Mesendoderm (in vitro differentiated cells): ENCODE measurements around the gene SVOPL.

Experiments
- DNase-seq: peaks from one replicate; pipeline ENCODE4 v3.0.0; 2013
- H2AK5ac ChIP-seq: 2 replicates; pipeline ENCODE4 v1.6.1; 2013; ENCODE audit warnings: low read length, inconsistent platforms
- H2BK120ac ChIP-seq: 2 replicates; pipeline ENCODE4 v1.6.1; 2013; ENCODE audit warnings: low read depth, mild to moderate bottlenecking, low read length, moderate library complexity, mixed read lengths
- H2BK15ac ChIP-seq: replicated peaks from 2 replicates; pipeline ENCODE4 v1.6.1; 2013; ENCODE audit warnings: low read depth, mild to moderate bottlenecking, moderate library complexity
- H2BK5ac ChIP-seq: 2 replicates; pipeline ENCODE4 v1.6.1; 2013; ENCODE audit warnings: low read length, inconsistent platforms
- H3K18ac ChIP-seq: 2 replicates; pipeline ENCODE4 v1.6.1; 2013; ENCODE audit warnings: mild to moderate bottlenecking, low read length, mixed read lengths
- H3K23ac ChIP-seq: one replicate; pipeline ENCODE4 v1.6.1; 2013; ENCODE audit warnings: low read length
- H3K27ac ChIP-seq: 2 replicates; pipeline ENCODE4 v1.5.1; 2013; ENCODE audit warnings: low read depth, mild to moderate bottlenecking, inconsistent platforms, low read length, moderate library complexity
- H3K27me3 ChIP-seq: 2 replicates; pipeline ENCODE4 v1.6.1; 2013; ENCODE audit warnings: low read length, control low read depth, mild to moderate bottlenecking, inconsistent platforms; ENCODE audit not compliant: insufficient read depth, poor library complexity
- H3K36me3 ChIP-seq: 2 replicates; pipeline ENCODE4 v1.6.1; 2013; ENCODE audit warnings: low read length, inconsistent platforms; ENCODE audit not compliant: control insufficient read depth, insufficient read depth
- H3K4ac ChIP-seq: one replicate; pipeline ENCODE4 v1.6.1; 2013; ENCODE audit warnings: low read depth, mild to moderate bottlenecking, low read length, moderate library complexity
- H3K4me1 ChIP-seq: 2 replicates; pipeline ENCODE4 v1.6.1; 2013; ENCODE audit warnings: low read depth, low read length, inconsistent platforms; ENCODE audit not compliant: control insufficient read depth
- H3K4me2 ChIP-seq: 2 replicates; pipeline ENCODE4 v1.6.1; 2013; ENCODE audit warnings: low read length
- H3K4me3 ChIP-seq: 2 replicates; pipeline ENCODE4 v1.5.1; 2013; ENCODE audit warnings: mild to moderate bottlenecking, low read length
- H3K56ac ChIP-seq: one replicate; pipeline ENCODE4 v1.6.1; 2013; ENCODE audit warnings: low read length
- H3K79me1 ChIP-seq: 2 replicates; pipeline ENCODE4 v1.6.1; 2013; ENCODE audit warnings: low read length, inconsistent platforms
- H3K79me2 ChIP-seq: 2 replicates; pipeline ENCODE4 v1.6.1; 2013; ENCODE audit warnings: mild to moderate bottlenecking, low read length; ENCODE audit not compliant: control insufficient read depth, insufficient read depth
- H3K9ac ChIP-seq: 2 replicates; pipeline ENCODE4 v1.6.1; 2013; ENCODE audit warnings: low read length, inconsistent platforms
- H4K5ac ChIP-seq: one replicate; pipeline ENCODE4 v1.6.1; 2013; ENCODE audit warnings: low read length
- H4K8ac ChIP-seq: one replicate; pipeline ENCODE4 v1.6.1; 2013; ENCODE audit warnings: low read depth, mild to moderate bottlenecking, control low read depth, low read length, moderate library complexity
- WGBS: extraction: QIAGEN DNeasy Blood & Tissue Kit; methylation state at CpG from one replicate; pipeline ENCODE4 v1.1.7; 2013; ENCODE audit warnings: low lambda C conversion rate, missing lambda C conversion rate; ENCODE audit not compliant: insufficient coverage; ENCODE audit errors: extremely low coverage; 5-methylcytosine and 5-hydroxymethylcytosine counted together

SVOPL gene

GRCh38 chr7:138618933-138619332 lies 82.2 kb downstream of the SVOPL start:
- Histone ChIP-seq H3K4ac (no peak overlapping the region), H4K8ac (no peak overlapping the region), H4K5ac (no peak overlapping the region), H3K36me3 (no peaks in the 10 kb centered on the region), H3K4me1 (no peaks in the 10 kb centered on the region), H3K4me3 (no peak overlapping the region), H2BK120ac (no peak overlapping the region), H2BK5ac (no peak overlapping the region), H3K79me2 (no peaks in the 10 kb centered on the region), H3K4me2 (no peak overlapping the region), H2AK5ac (no peak overlapping the region), H3K27ac (no peak overlapping the region), H3K9ac (no peak overlapping the region), H3K27me3 (no peaks in the 10 kb centered on the region), H3K18ac (no peak overlapping the region), H3K23ac (no peak overlapping the region), H2BK15ac (no peak overlapping the region), H3K56ac (no peak overlapping the region), H3K79me1 (no peaks in the 10 kb centered on the region)
- no peak for DNase-seq

- no peak overlapping the region for H2BK15ac ChIP-seq
- no peaks in the 10 kb centered on the region for H3K79me2 ChIP-seq
- no peak overlapping the region for H3K4me2 ChIP-seq
- no peak overlapping the region for H3K27ac ChIP-seq
- no CpG with 5 or more reads among the region's 10 CpGs for WGBS
- H3K36me3 ChIP-seq: no peaks in the 10 kb centered on the region
- H3K9ac ChIP-seq: no peak overlapping the region
- H4K8ac ChIP-seq: no peak overlapping the region
- H4K5ac ChIP-seq: no peak overlapping the region
- no peak overlapping the region for H3K4ac ChIP-seq
- no peaks in the 10 kb centered on the region for H3K27me3 ChIP-seq
- no peak overlapping the region for H3K23ac ChIP-seq
- H3K79me1 ChIP-seq: no peaks in the 10 kb centered on the region
- H3K4me3 ChIP-seq: no peak overlapping the region
- DNase-seq: no peak
- H3K18ac ChIP-seq: no peak overlapping the region
- H2BK5ac ChIP-seq: no peak overlapping the region
- H2AK5ac ChIP-seq: no peak overlapping the region
- no peak overlapping the region for H2BK120ac ChIP-seq
- H3K4me1 ChIP-seq: no peaks in the 10 kb centered on the region
- H3K56ac ChIP-seq: no peak overlapping the region
These were observed 82.7 kb downstream of the SVOPL start for GRCh38 chr7:138618506-138618905.

GRCh38 chr7:138616085-138616484 lies 85.1 kb downstream of the SVOPL start:
- Histone ChIP-seq H2BK120ac (no peak overlapping the region), H3K4me2 (no peak overlapping the region), H3K79me2 (no peaks in the 10 kb centered on the region), H3K79me1 (no peaks in the 10 kb centered on the region), H3K27me3 (no peaks in the 10 kb centered on the region), H3K4me3 (no peak overlapping the region), H3K23ac (no peak overlapping the region), H4K8ac (no peak overlapping the region), H3K4ac (no peak overlapping the region), H2BK5ac (no peak overlapping the region), H3K56ac (no peak overlapping the region), H3K18ac (no peak overlapping the region), H3K27ac (no peak overlapping the region), H2AK5ac (no peak overlapping the region), H2BK15ac (no peak overlapping the region), H3K4me1 (no peaks in the 10 kb centered on the region), H4K5ac (no peak overlapping the region), H3K9ac (no peak overlapping the region), H3K36me3 (no peaks in the 10 kb centered on the region)
- no CpG with 5 or more reads among the region's 6 CpGs for WGBS
- no peak for DNase-seq

- no CpG with 5 or more reads among the region's 2 CpGs for WGBS
- H2AK5ac ChIP-seq: no peak overlapping the region
These were observed 87.5 kb downstream of the SVOPL start for GRCh38 chr7:138613630-138614029.

GRCh38 chr7:138610671-138611170 lies 90.4 kb downstream of the SVOPL start:
- Histone ChIP-seq H3K4me2 (no peak overlapping the region), H3K56ac (no peak overlapping the region), H3K27me3 (no peaks in the 10 kb centered on the region), H2BK120ac (no peak overlapping the region), H2BK15ac (no peak overlapping the region), H3K79me1 (no peaks in the 10 kb centered on the region), H3K9ac (no peak overlapping the region), H4K5ac (no peak overlapping the region), H3K27ac (no peak overlapping the region), H3K4me3 (no peak overlapping the region), H3K4me1 (no peaks in the 10 kb centered on the region), H4K8ac (no peak overlapping the region), H3K36me3 (no peaks in the 10 kb centered on the region), H3K4ac (no peak overlapping the region), H3K79me2 (no peaks in the 10 kb centered on the region), H2BK5ac (no peak overlapping the region), H3K23ac (no peak overlapping the region), H3K18ac (no peak overlapping the region), H2AK5ac (no peak overlapping the region)
- WGBS: no CpG with 5 or more reads among the region's 7 CpGs
- no peak for DNase-seq

More at GRCh38 chr7:138613630-138614029, 87.5 kb downstream of the SVOPL start:
- DNase-seq: no peak
- Histone ChIP-seq H3K36me3 (no peaks in the 10 kb centered on the region), H4K5ac (no peak overlapping the region), H3K4me1 (no peaks in the 10 kb centered on the region), H3K9ac (no peak overlapping the region), H3K56ac (no peak overlapping the region), H3K4me3 (no peak overlapping the region), H2BK15ac (no peak overlapping the region), H3K4me2 (no peak overlapping the region), H3K79me2 (no peaks in the 10 kb centered on the region), H3K23ac (no peak overlapping the region), H3K27me3 (no peaks in the 10 kb centered on the region), H3K18ac (no peak overlapping the region), H3K27ac (no peak overlapping the region), H3K79me1 (no peaks in the 10 kb centered on the region), H3K4ac (no peak overlapping the region), H2BK120ac (no peak overlapping the region), H4K8ac (no peak overlapping the region), H2BK5ac (no peak overlapping the region)

GRCh38 chr7:138608275-138608674 lies 92.9 kb downstream of the SVOPL start:
- H3K4ac ChIP-seq: no peak overlapping the region
- no peak overlapping the region for H2BK5ac ChIP-seq
- H3K18ac ChIP-seq: no peak overlapping the region
- no peaks in the 10 kb centered on the region for H3K27me3 ChIP-seq
- 100% methylated on average over 1 of the region's 12 CpGs for WGBS
- H2AK5ac ChIP-seq: no peak overlapping the region
- H2BK15ac ChIP-seq: no peak overlapping the region
- H3K79me2 ChIP-seq: no peaks in the 10 kb centered on the region
- H3K4me2 ChIP-seq: no peak overlapping the region
- no peak for DNase-seq
- no peak overlapping the region for H3K23ac ChIP-seq
- no peaks in the 10 kb centered on the region for H3K4me1 ChIP-seq
- no peak overlapping the region for H4K5ac ChIP-seq
- H3K27ac ChIP-seq: no peak overlapping the region
- no peak overlapping the region for H3K9ac ChIP-seq
- H3K4me3 ChIP-seq: no peak overlapping the region
- H3K79me1 ChIP-seq: no peaks in the 10 kb centered on the region
- H3K56ac ChIP-seq: no peak overlapping the region
- no peak overlapping the region for H2BK120ac ChIP-seq
- no peak overlapping the region for H4K8ac ChIP-seq
- H3K36me3 ChIP-seq: no peaks in the 10 kb centered on the region
